Upper lobe of right lung (tissue), 1 donor: Measurements from ENCODE around the gene CKS1B. TPM values are rescaled to one million over a fixed set of nuclear protein-coding genes. Genes with fewer than 3 reads are reported as not detected.
A peak's percentile ranks its signal among the peaks of the same experiment; 100 is the strongest.

ENCODE experiments used
- ATAC-seq: fragments of 200-7000 bp; cut with Tn5 transposase; one replicate; pipeline ENCODE4 v1.9.1; 2020; ENCODE audit warnings: mild to moderate bottlenecking, moderate library complexity
- DNase-seq: peaks from one replicate; pipeline ENCODE4 v3.0.0-alpha.2; 2020
- H3K27ac ChIP-seq: fragments of 200-600 bp; one replicate; pipeline ENCODE4 v1.8.0; 2022
- H3K27me3 ChIP-seq: fragments of 200-600 bp; one replicate; pipeline ENCODE4 v1.8.0; 2022; ENCODE audit warnings: mild to moderate bottlenecking
- H3K36me3 ChIP-seq: fragments of 200-600 bp; one replicate; pipeline ENCODE4 v1.8.0; 2022
- H3K4me1 ChIP-seq: fragments of 200-600 bp; one replicate; pipeline ENCODE4 v1.8.0; 2022
- H3K4me3 ChIP-seq: fragments of 200-600 bp; one replicate; pipeline ENCODE4 v1.8.0; 2022; ENCODE audit warnings: mild to moderate bottlenecking
- H3K9me3 ChIP-seq: fragments of 200-600 bp; one replicate; pipeline ENCODE4 v1.8.0; 2022
- CTCF ChIP-seq: fragments of 200-600 bp; IDR thresholded peaks from one replicate; pipeline ENCODE4 v1.8.0; 2022; ENCODE audit warnings: antibody characterized with exemption
- intact Hi-C: fragments of 100-400 bp; cut with DNase I; formaldehyde crosslinking; loops from one replicate; pipeline ENCODE4 v1.11.0; 2022
- long read RNA-seq: library from polyadenylated mRNA; unstranded; transcript quantifications from one replicate; pipeline ENCODE4 v2.0.0, GENCODE V29; 2021
- total RNA-seq: library from RNA; stranded (reverse); fragmentation: NEBNext Ultra II Directional; extraction: Animal tissue kit (Norgen Biotek cat#: 25700); gene quantifications from one replicate; pipeline ENCODE4 v1.2.1, GENCODE V29; 2021
- donor health status: DM: no; HTN: yes; CAD: no; lungs with severe emphysema.

The CKS1B gene
- 27.0 TPM for total RNA-seq
- long read RNA-seq, transcript CKS1B-201 (3 exons, 759 nt) = major isoform, 14 of 15 reads
- long read RNA-seq, partial matches to known transcripts = 0 of 15 reads
- long read RNA-seq, other reads (novel, unspliced or antisense) = 1 of 15 reads

- no peaks in the 10 kb centered on the region for H3K27me3 ChIP-seq
- H3K4me3 ChIP-seq = peak within 1 kb of the TSS; percentile 63
- H3K9me3 ChIP-seq = no peaks in the 10 kb centered on the region
- intact Hi-C loops = no loop called here
- peak within 1 kb of the TSS; percentile 93 for H3K27ac ChIP-seq
- no peak for TF ChIP-seq CTCF
- ATAC-seq = peak; percentile 87
- peaks cover 41% of the 10 kb centered on the region for H3K4me1 ChIP-seq
- peaks cover 5% of the 10 kb centered on the region for H3K36me3 ChIP-seq
- DNase-seq = peak; percentile 95
Measured at GRCh38 chr1:154974102-154974807, at the start of gene CKS1B. Gene CKS1B (plus strand): TSS chr1:154974681. CDS start chr1:154974746, 65 bp downstream.

- intact Hi-C loops = no loop called here
- Histone ChIP-seq H3K36me3 (peaks cover 39% of the 10 kb centered on the region), H3K9me3 (no peaks in the 10 kb centered on the region), H3K4me3 (no peak overlapping the region), H3K27me3 (no peaks in the 10 kb centered on the region), H3K4me1 (no peaks in the 10 kb centered on the region), H3K27ac (no peak overlapping the region)
- no peak for TF ChIP-seq CTCF
- no peak for ATAC-seq
- DNase-seq = no peak
Measured at GRCh38 chr1:154925335-154926170, 48.9 kb upstream of the CKS1B start.

- intact Hi-C loops = no loop called here
- ATAC-seq (no peak), DNase-seq (no peak)
- Histone ChIP-seq H3K9me3 (no peaks in the 10 kb centered on the region), H3K4me3 (no peak overlapping the region), H3K27me3 (no peaks in the 10 kb centered on the region), H3K36me3 (peaks cover 43% of the 10 kb centered on the region), H3K27ac (no peak overlapping the region), H3K4me1 (no peaks in the 10 kb centered on the region)
- TF ChIP-seq CTCF = no peak
Measured at GRCh38 chr1:154926201-154926600, 48.3 kb upstream of the CKS1B start.

GRCh38 chr1:154931940-154932487 is 42.5 kb upstream of the CKS1B start:
- Histone ChIP-seq H3K27ac (peak overlapping the region; percentile 53), H3K9me3 (no peaks in the 10 kb centered on the region), H3K27me3 (no peaks in the 10 kb centered on the region), H3K36me3 (peaks cover 18% of the 10 kb centered on the region), H3K4me1 (peaks cover 11% of the 10 kb centered on the region), H3K4me3 (no peak overlapping the region)
- TF ChIP-seq CTCF = no peak
- intact Hi-C loops = no loop called here
- ATAC-seq (peak; percentile 57), DNase-seq (peak; percentile 90)

GRCh38 chr1:154934358-154934948 is 40.0 kb upstream of the CKS1B start:
- H3K4me3 ChIP-seq = no peak overlapping the region
- H3K4me1 ChIP-seq = peaks cover 18% of the 10 kb centered on the region
- H3K27me3 ChIP-seq = no peaks in the 10 kb centered on the region
- intact Hi-C loops = no loop called here
- no peaks in the 10 kb centered on the region for H3K9me3 ChIP-seq
- TF ChIP-seq CTCF = no peak
- DNase-seq (no peak), ATAC-seq (no peak)
- peaks cover 11% of the 10 kb centered on the region for H3K36me3 ChIP-seq
- no peak overlapping the region for H3K27ac ChIP-seq
